Mesodermal cell (in vitro differentiated cells): ENCODE measurements around the gene ZSWIM2.

ENCODE experiments used
- H3K27ac ChIP-seq: 2 replicates; pipeline ENCODE4 v1.7.0; 2013; ENCODE audit warnings: mild to moderate bottlenecking, low read depth, low read length, moderate library complexity; ENCODE audit not compliant: severe bottlenecking
- H3K36me3 ChIP-seq: 2 replicates; pipeline ENCODE4 v1.7.1; 2013; ENCODE audit warnings: mild to moderate bottlenecking, low read length, moderate library complexity; ENCODE audit not compliant: control insufficient read depth, insufficient read depth
- H3K4me1 ChIP-seq: one replicate; pipeline ENCODE4 v1.7.1; 2013; ENCODE audit warnings: mild to moderate bottlenecking, low read length; ENCODE audit not compliant: insufficient read depth, control insufficient read depth, poor library complexity, severe bottlenecking
- H3K4me3 ChIP-seq: 2 replicates; pipeline ENCODE4 v1.7.0; 2013; ENCODE audit warnings: low read length, control low read depth, mild to moderate bottlenecking; ENCODE audit not compliant: insufficient read depth, poor library complexity, severe bottlenecking; ENCODE audit errors: extremely low read depth
- H3K9me3 ChIP-seq: 2 replicates; pipeline ENCODE4 v1.7.1; 2013; ENCODE audit warnings: mild to moderate bottlenecking, low read length, moderate library complexity; ENCODE audit not compliant: control insufficient read depth
- WGBS, 2 experiments: methylation state at CpG; one replicate each; pipeline ENCODE4 v1.1.5; 2013; ENCODE audit warnings: missing lambda C conversion rate in 2 of 2; ENCODE audit not compliant: insufficient coverage in 2 of 2; 5-methylcytosine and 5-hydroxymethylcytosine counted together

The ZSWIM2 gene

GRCh38 chr2:186783254-186783653 lies 65.7 kb downstream of the ZSWIM2 start:
- H3K27ac ChIP-seq, result no peak overlapping the region
- no peak overlapping the region for H3K4me3 ChIP-seq
- no peaks in the 10 kb centered on the region for H3K36me3 ChIP-seq
- H3K4me1 ChIP-seq, result no peaks in the 10 kb centered on the region
- H3K9me3 ChIP-seq, result peaks cover 5% of the 10 kb centered on the region

GRCh38 chr2:186780701-186781316 lies 68.2 kb downstream of the ZSWIM2 start:
- Histone ChIP-seq H3K4me3 (no peak overlapping the region), H3K9me3 (peaks cover 5% of the 10 kb centered on the region), H3K36me3 (no peaks in the 10 kb centered on the region), H3K4me1 (no peaks in the 10 kb centered on the region), H3K27ac (no peak overlapping the region)
- WGBS, 2 experiments, result 33 to 43% methylated on average over 1 of the region's 4 CpGs
